GM19099 (cell line): ENCODE results near the gene SEPHS2.

Source experiments
- POLR2A ChIP-seq: IDR thresholded peaks from 3 replicates; pipeline ENCODE4 v1.6.1; 2011; ENCODE audit warnings: low read depth; ENCODE audit not compliant: insufficient read length; ENCODE audit errors: extremely low read depth

Gene SEPHS2, protein sequence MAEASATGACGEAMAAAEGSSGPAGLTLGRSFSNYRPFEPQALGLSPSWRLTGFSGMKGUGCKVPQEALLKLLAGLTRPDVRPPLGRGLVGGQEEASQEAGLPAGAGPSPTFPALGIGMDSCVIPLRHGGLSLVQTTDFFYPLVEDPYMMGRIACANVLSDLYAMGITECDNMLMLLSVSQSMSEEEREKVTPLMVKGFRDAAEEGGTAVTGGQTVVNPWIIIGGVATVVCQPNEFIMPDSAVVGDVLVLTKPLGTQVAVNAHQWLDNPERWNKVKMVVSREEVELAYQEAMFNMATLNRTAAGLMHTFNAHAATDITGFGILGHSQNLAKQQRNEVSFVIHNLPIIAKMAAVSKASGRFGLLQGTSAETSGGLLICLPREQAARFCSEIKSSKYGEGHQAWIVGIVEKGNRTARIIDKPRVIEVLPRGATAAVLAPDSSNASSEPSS

DNA sequence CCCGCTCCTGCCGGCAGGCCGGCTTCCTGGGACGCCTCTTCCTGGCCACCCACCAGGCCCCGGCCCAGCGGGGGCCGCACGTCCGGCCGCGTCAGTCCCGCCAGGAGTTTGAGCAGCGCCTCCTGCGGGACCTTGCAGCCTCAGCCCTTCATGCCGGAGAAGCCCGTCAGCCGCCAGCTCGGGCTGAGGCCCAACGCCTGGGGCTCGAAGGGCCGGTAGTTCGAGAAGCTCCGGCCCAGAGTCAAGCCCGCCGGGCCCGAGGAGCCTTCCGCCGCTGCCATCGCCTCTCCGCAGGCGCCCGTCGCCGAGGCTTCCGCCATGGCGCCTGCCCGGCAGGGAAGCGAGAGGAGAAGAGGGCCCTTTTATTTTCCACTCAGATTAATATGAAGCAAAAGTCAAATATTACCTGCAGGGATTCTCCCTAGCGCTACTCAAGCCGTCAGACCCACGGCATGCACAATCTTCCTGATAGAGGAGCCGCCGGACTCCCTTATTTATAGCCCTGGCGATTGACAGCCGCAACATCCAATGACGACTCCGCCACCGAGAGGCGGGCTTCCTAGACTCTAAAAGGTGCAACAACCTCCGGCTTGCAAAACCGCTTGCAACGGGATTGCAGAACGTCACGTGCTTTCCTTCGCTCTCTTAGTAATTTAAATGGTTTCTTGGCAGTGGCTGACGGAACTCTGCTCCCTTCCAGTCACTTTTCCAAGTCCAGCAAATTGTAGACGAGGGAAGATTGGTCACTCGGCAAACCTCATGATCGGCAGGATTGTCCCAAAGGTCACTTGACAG lies at the start of gene SEPHS2:
Gene SEPHS2, minus strand, starts transcription at position 467 of the 795 bp plus-strand sequence. Its CDS starts 147 bp downstream, at position 320.
- TF ChIP-seq POLR2A: peak; percentile 97

DNA sequence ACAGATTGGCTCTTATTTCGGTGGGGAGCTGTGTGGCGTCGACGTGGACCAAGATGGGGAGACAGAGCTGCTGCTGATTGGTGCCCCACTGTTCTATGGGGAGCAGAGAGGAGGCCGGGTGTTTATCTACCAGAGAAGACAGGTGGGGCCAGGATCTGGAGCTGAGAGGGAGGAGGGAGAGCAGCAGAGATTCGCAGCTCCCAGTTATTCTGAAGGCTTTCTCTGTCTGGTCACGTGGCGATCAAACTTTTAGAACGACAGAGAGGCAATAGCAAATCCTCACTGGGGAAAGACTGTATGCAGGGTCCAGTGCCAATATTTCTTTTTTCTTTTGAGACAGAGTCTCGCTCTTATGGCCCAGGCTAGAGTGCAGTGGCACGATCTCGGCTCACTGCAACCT lies 49.0 kb upstream of the SEPHS2 start:
- TF ChIP-seq POLR2A: no peak

DNA sequence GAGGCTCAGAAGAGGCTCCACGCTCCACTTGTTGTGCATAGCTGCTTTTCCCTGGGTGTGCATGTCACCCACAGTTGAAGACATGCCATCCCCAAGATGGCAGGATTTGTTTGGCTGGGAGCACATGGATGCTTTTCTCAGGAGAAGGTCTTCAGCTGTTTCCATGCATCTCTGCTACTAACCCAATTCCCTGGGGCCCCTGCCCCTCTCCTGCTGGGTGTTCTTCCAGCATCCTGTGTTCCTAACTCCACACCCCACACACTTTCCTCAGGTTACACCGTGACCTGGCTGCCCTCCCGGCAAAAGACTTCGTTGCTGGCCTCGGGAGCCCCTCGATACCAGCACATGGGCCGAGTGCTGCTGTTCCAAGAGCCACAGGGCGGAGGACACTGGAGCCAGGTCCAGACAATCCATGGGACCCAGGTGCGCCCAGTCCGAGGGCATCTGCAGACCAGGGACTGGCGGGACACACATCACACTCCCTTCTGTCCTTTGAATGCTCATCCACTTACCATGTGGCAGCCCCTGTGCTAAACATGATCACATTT lies 48.3 kb upstream of the SEPHS2 start:
- no peak for TF ChIP-seq POLR2A

DNA sequence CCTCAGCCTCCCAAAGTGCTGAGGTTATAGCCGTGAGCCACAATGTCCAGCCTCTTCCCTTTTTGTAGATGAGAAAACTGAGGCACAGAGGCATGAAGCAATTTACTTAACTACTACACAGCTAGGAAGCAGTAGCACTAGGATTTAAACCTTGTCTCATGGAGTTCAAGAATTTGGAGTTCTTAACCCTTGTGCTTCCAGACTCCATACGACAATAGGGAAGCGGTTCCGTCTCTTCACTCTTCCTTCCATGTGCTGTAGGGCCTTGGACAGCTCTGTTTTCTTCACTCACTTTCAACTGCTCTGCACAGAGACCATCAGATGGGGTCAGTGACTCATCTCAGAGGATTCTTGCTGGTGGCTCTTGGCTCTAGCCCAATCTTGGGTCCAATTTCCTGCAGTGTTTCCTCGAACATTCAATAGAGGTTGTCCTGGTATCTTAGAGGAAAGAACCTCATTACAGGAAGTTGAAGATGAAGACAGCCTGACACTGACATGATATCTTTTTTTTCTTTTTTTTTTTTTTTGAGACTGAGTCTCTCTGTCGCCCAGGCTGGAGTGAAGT lies 46.2 kb upstream of the SEPHS2 start:
- TF ChIP-seq POLR2A: no peak

DNA sequence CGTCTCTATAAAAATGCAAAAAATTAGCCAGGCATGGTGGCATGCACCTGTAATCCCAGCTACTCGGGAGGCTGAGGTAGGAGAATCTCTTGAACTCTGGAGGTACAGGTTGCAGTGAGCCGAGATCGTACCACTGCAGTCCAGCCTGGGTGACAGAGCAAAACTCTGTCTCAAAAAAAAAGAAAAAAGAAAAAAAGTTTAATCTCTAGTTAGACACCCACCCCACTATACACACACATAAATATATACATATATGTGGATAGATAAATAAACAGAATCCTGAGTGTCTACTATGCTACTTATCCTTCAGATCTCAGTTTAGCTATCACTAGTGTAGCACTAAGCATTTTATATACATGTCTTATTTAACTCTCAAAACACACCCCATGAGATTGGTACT lies 45.6 kb upstream of the SEPHS2 start:
- no peak for TF ChIP-seq POLR2A

DNA sequence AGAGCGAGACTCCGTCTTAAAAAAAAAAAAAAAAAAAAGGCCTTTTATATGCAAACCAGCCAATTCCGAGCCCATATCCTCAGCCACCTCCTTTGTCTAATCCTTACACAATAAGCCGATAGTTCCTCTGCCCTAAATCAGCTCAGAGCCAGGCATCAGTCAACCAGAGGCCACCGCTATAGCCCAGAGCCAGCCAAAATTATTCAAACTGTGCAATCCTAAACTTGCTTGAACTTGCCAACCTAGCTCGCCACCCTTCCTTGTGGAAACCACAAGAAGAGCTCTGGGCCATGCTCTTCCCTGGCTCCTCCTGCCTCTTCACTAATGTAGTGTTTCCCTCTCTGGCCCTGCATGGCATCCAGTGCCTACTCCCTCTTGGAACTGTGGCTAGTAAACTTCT lies 44.5 kb upstream of the SEPHS2 start:
- no peak for TF ChIP-seq POLR2A

DNA sequence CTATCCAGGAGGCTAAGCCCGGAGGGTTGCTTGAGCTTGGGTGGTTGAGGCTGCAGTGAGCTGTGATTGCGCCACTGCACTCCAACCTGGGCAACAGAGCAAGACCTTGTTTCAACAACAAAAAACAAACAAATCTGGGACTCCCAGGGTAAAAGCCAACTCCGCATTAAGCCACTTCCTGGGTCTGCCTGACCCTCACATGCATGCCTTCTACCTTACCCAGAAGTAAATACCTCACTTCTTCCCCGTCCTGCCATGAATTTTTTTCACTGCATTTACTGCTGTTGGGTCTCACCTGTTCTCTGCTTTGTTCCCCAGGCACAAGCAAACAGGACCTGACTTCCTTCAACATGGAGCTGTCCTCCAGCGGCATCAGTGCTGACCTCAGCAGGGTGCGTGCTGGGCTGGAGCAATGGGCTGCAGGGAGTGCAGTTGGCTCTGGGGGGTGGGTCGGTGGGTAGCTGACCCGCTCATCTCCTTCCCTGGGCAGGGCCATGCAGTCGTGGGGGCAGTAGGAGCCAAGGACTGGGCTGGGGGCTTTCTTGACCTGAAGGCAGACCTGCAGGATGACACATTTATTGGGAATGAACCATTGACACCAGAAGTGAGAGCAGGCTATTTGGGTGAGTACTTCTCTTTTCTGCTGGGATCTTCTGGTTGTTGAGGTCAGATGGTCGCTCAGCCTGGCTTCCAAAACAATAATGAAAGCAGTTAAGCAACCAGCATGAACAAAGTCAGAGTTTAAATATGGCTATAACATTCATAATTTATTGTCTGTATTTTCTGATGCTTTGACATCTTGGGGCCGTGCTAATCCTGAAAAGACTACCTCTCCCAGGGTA lies 43.3 kb upstream of the SEPHS2 start:
- TF ChIP-seq POLR2A: no peak

DNA sequence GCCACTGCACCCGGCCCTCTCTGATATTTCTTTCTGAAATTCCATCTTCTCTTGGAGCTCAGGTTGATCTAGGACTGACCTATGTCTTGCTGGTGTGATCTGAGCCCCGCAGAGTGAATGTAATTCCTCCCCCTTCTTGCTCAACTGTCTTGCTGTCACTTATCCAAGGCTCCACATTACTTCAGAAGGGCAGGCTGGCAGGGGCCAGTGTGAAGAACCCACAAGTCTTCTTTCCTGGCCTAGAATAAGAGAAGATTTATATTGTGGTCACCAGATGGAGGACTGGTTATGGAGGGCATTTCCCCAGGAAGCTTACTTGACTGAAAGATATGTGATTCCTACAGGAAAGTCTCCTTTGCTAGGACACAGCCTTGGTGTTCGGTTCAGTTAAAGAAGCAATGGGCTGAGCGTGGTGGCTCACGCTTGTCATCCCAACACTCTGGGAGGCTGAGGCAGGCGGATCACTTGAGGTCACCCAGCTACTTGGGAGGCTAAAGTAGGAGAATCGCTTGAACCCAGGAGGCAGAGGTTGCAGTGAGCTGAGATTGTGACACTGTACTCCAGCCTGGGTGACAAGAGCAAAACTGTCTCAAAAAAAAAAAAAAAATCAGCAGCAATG lies 40.3 kb upstream of the SEPHS2 start:
- no peak for TF ChIP-seq POLR2A

DNA sequence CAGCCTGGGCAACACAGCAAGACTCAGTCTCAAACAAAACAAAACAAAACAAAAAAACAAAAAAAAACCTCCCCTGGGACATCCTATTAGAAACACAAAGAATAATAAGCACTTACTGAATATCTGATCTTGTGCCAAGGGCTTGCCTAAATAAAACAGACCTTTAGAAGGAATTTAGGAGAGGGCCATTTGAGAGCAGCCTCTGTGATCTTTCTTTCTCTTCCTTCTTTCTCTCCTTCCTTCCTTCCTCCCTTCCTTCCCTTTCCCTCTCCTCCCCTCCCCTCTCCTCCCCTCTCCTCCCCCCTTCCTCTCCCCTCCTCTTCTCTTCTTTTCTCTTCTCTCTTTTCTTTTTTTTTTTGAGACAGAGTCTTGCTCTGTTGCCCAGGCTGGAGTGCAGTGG lies 39.2 kb upstream of the SEPHS2 start:
- TF ChIP-seq POLR2A: no peak

DNA sequence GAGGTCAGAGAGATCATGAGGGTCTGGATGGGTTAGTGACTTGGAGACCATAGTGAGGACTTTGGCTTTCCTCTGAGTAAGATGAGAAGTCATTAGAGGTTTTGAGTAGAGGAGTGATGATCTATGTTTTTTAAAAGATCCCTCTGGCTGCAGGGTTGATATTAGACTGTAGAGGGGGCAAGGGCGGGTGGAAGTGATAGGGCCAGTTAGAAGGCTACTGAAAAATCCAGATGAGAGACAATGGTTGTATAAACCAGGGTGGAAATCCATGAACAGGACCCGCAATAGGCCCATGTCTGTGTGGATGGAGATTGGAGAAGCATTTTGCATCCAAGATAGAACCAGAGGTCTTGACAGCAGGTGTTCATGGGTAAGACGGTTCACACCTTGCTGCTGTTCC lies 36.7 kb upstream of the SEPHS2 start:
- no peak for TF ChIP-seq POLR2A

DNA sequence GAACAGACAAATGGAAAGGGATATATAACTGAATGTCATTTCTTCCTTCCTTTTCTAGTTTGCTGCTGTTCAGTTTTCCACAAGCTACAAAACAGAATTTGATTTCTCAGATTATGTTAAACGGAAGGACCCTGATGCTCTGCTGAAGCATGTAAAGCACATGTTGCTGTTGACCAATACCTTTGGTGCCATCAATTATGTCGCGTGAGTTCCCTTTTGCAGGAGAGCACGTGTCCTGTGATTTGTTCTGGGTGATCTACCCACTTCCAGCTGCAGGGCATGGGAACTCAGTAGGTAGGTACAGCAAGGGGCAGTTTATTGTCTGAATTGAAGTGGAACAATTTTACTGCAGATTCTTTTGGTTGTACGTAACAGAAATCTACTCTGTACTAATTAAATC lies 35.7 kb upstream of the SEPHS2 start:
- no peak for TF ChIP-seq POLR2A

DNA sequence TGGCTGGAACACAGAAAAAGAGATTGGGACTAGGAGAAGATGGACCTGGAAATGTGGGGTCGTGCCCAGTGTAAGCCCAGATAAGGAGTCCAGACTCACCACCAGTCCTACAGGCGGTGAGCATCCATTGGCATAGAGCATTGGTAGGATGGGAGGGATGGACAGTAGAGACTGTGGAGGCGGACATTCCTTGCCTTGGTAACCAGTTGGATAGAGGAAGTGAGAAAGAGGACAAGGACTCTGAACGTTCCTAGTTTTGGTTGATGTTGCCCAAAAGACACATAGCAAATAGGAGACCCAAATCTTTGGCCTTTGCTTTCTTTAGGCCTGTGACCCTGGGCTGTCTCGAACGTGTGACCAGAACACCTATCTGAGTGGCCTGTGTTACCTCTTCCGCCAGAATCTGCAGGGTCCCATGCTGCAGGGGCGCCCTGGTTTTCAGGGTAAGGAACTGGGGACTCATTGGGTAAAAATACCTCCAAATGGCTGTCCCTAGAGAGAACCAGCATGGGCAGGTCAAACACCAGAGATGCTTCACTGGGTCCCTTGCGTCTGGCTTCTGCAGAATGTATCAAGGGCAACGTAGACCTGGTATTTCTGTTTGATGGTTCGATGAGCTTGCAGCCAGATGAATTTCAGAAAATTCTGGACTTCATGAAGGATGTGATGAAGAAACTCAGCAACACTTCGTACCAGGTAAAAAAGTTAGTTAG lies 33.2 kb upstream of the SEPHS2 start:
- no peak for TF ChIP-seq POLR2A

DNA sequence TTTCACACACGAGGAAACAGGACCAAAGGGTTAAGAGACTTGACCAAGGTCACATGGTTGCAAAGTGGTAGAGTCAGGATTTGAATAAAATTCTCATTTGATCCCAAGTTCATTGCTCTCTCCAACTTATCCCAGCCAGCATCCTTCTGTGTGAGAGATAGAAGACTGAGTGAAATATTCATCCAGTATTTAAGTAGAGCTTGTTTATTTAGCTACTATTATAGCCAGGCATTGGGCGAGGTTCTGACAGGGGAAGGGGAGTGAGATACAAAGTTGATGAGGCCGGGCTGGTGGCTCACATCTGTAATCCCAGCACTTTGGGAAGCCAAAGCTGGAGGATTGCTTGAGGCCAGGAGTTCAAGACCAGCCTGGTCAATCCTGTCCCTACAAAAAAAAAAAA lies 31.3 kb upstream of the SEPHS2 start:
- TF ChIP-seq POLR2A: no peak
